Prostate gland (tissue), 2 donors: ENCODE data around the gene ARHGEF28. TPM values are rescaled to one million over a fixed set of nuclear protein-coding genes. Genes with fewer than 3 reads are reported as not detected.

Source experiments
- DNase-seq: peaks from one replicate; pipeline ENCODE4 v3.0.0-alpha.2; 2019; ENCODE audit warnings: low spot score
- H3K27ac ChIP-seq, 2 donors: fragments of 200-600 bp; sonication (generic); 2 replicates each; pipeline ENCODE4 v1.5.1; 2017 to 2019
- H3K27me3 ChIP-seq: fragments of 200-600 bp; sonication (generic); replicated peaks from 2 replicates; pipeline ENCODE4 v1.5.1; 2019; ENCODE audit not compliant: insufficient read depth
- H3K36me3 ChIP-seq, 2 donors: fragments of 200-600 bp; sonication (generic); 1 replicate in 1 of 2; 2 replicates in 1 of 2; pipeline versions ENCODE4 v1.5.1 to v1.8.1; 2017 to 2019
- H3K4me1 ChIP-seq: fragments of 200-600 bp; sonication (generic); replicated peaks from 2 replicates; pipeline ENCODE4 v1.5.1; 2019
- H3K4me3 ChIP-seq, 2 donors: fragments of 200-600 bp; sonication (generic); 2 replicates each; pipeline ENCODE4 v1.5.1; 2017 to 2019
- H3K9me3 ChIP-seq: fragments of 200-600 bp; sonication (generic); 2 replicates; pipeline ENCODE4 v1.5.1; 2017
- CTCF ChIP-seq, 4 experiments: fragments of 200-600 bp in 2 of 4; fragments of 450-650 bp in 2 of 4; sonication (generic) in 2 of 4; IDR thresholded peaks; 1 replicate in 3 of 4; 2 replicates in 1 of 4; pipeline ENCODE4 v1.5.1; 2016 to 2019; ENCODE audit warnings: antibody characterized with exemption in 4 of 4, mild to moderate bottlenecking in 2 of 4, moderate library complexity in 2 of 4
- POLR2A ChIP-seq: fragments of 450-650 bp; IDR thresholded peaks from one replicate; pipeline ENCODE4 v1.6.1; 2016; ENCODE audit warnings: antibody characterized with exemption, mild to moderate bottlenecking
- POLR2AphosphoS5 ChIP-seq: sonication (generic); formaldehyde crosslinking; IDR thresholded peaks from one replicate; pipeline ENCODE4 v1.6.1; 2017; ENCODE audit warnings: antibody characterized with exemption
- WGBS: methylation state at CpG from one replicate; pipeline ENCODE4 v1.1.5; 2018; 5-methylcytosine and 5-hydroxymethylcytosine counted together
- intact Hi-C: fragments of 100-400 bp; cut with DNase I; formaldehyde crosslinking; loops from one replicate; pipeline ENCODE4 v1.14.2; 2022
- total RNA-seq, 2 donors: library from RNA; depleted of rRNA; stranded (reverse); fragments of >200 nt; gene quantifications; one replicate each; pipeline ENCODE4 v1.1.0, GENCODE V29; 2016

ARHGEF28 gene
- total RNA-seq, 2 donors from 2014 or later = 18.9 to 28.3 TPM

GRCh38 chr5:73973135-73973534 lies 347.1 kb downstream of the ARHGEF28 start:
- WGBS = 94% methylated on average over 3 of the region's 3 CpGs
- Histone ChIP-seq H3K9me3 (no peaks in the 10 kb centered on the region), H3K36me3 (no peaks in the 10 kb centered on the region), H3K4me3 (no peak overlapping the region), H3K27ac (no peak overlapping the region), H3K4me1 (no peaks in the 10 kb centered on the region), H3K27me3 (no peaks in the 10 kb centered on the region)
- DNase-seq = no peak
- TF ChIP-seq POLR2AphosphoS5 = no peak
- TF ChIP-seq CTCF (IDR thresholded peaks at IDR 0.05) = no peak
- TF ChIP-seq POLR2A = no peak
- intact Hi-C loops = no loop called here

- H3K36me3 ChIP-seq = no peaks in the 10 kb centered on the region
- 58% methylated on average over 4 of the region's 4 CpGs for WGBS
- H3K9me3 ChIP-seq = no peaks in the 10 kb centered on the region
- intact Hi-C loops = no loop called here
- H3K4me3 ChIP-seq = no peak overlapping the region
- no peak for DNase-seq
- no peaks in the 10 kb centered on the region for H3K4me1 ChIP-seq
- no peak overlapping the region for H3K27ac ChIP-seq
- no peak for TF ChIP-seq POLR2AphosphoS5
- no peak for TF ChIP-seq POLR2A
- no peak for TF ChIP-seq CTCF (IDR thresholded peaks at IDR 0.05)
- H3K27me3 ChIP-seq = no peaks in the 10 kb centered on the region
Observed at GRCh38 chr5:73974871-73975360, 348.9 kb downstream of the ARHGEF28 start.

GRCh38 chr5:73975845-73976244 lies 349.8 kb downstream of the ARHGEF28 start:
- no peak overlapping the region for H3K4me3 ChIP-seq
- H3K9me3 ChIP-seq = no peaks in the 10 kb centered on the region
- no peak for DNase-seq
- no peak for TF ChIP-seq CTCF (IDR thresholded peaks at IDR 0.05)
- no peak for TF ChIP-seq POLR2A
- no peak for TF ChIP-seq POLR2AphosphoS5
- intact Hi-C loops = no loop called here
- no peaks in the 10 kb centered on the region for H3K36me3 ChIP-seq
- 91% methylated on average over 4 of the region's 4 CpGs for WGBS
- H3K4me1 ChIP-seq = no peaks in the 10 kb centered on the region
- no peak overlapping the region for H3K27ac ChIP-seq
- no peaks in the 10 kb centered on the region for H3K27me3 ChIP-seq

GRCh38 chr5:73977146-73977545 lies 351.1 kb downstream of the ARHGEF28 start:
- no peak for DNase-seq
- no peaks in the 10 kb centered on the region for H3K27me3 ChIP-seq
- no peak overlapping the region for H3K27ac ChIP-seq
- intact Hi-C loops = no loop called here
- TF ChIP-seq POLR2A = no peak
- no peak for TF ChIP-seq CTCF (IDR thresholded peaks at IDR 0.05)
- no peak for TF ChIP-seq POLR2AphosphoS5
- H3K36me3 ChIP-seq = no peaks in the 10 kb centered on the region
- no peaks in the 10 kb centered on the region for H3K4me1 ChIP-seq
- WGBS = 69% methylated on average over 1 of the region's 1 CpG
- no peak overlapping the region for H3K4me3 ChIP-seq
- no peaks in the 10 kb centered on the region for H3K9me3 ChIP-seq

DNA sequence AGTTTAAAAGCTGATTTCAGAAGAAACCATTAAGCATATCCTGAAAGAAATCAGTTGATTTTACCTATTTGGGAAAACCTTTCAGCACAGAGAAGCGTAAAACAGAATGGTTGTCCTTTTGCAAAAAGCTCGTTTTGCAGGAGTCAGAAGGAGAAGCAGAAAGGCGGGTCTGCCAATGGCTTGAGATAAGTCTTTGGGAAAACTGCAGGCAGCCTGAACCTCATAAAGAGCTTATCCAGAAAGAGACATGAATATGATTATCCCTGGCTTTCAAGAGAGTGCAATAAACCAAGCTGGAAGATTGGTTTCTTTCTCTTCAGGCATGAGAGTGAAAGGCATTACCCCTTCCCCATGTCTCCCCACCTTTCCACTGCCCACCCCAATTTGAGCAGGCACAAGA lies 353.3 kb downstream of the ARHGEF28 start:
- no peak for DNase-seq
- no peaks in the 10 kb centered on the region for H3K36me3 ChIP-seq
- H3K27me3 ChIP-seq = no peaks in the 10 kb centered on the region
- no peak for TF ChIP-seq POLR2A
- no peak for TF ChIP-seq POLR2AphosphoS5
- no peak for TF ChIP-seq CTCF (IDR thresholded peaks at IDR 0.05)
- no peak overlapping the region for H3K4me3 ChIP-seq
- intact Hi-C loops = no loop called here
- 81% methylated on average over 3 of the region's 3 CpGs for WGBS
- H3K9me3 ChIP-seq = no peaks in the 10 kb centered on the region
- H3K4me1 ChIP-seq = no peaks in the 10 kb centered on the region
- no peak overlapping the region for H3K27ac ChIP-seq
